ENCODE measurements around the gene APMAP. TPM values are rescaled to one million over a fixed set of nuclear protein-coding genes. Genes with fewer than 3 reads are reported as not detected.

APMAP gene
- total and polyA plus RNA-seq, 2 experiments from 2014 or later, result 50.4 to 90.2 TPM

- Histone ChIP-seq H3K27me3 (no peaks in the 10 kb centered on the region), H3K4me3 (no peak overlapping the region), H3K9me3 (ENCODE audit: low read depth) (no peaks in the 10 kb centered on the region), H3K36me3 (no peaks in the 10 kb centered on the region), H3K4me1 (ENCODE audit: low read depth) (no peaks in the 10 kb centered on the region), H3K27ac (no peak overlapping the region)
- no peak for DNase-seq (ENCODE audit: low read depth in 1 of 2, low spot score in 1 of 2)
- no peak for TF ChIP-seq CTCF (IDR thresholded peaks at IDR 0.05; ENCODE audit: low read depth, low read length)
Measured at GRCh38 chr20:24943731-24944130, 48.8 kb downstream of the APMAP start.

- no peaks in the 10 kb centered on the region for H3K27me3 ChIP-seq
- no peak overlapping the region for H3K4me3 ChIP-seq
- H3K27ac ChIP-seq, result no peak overlapping the region
- TF ChIP-seq CTCF (IDR thresholded peaks at IDR 0.05; ENCODE audit: low read depth, low read length), result no peak
- H3K9me3 ChIP-seq (ENCODE audit: low read depth), result no peaks in the 10 kb centered on the region
- H3K4me1 ChIP-seq (ENCODE audit: low read depth), result no peaks in the 10 kb centered on the region
- no peak for DNase-seq (ENCODE audit: low read depth in 1 of 2, low spot score in 1 of 2)
- H3K36me3 ChIP-seq, result no peaks in the 10 kb centered on the region
Measured at GRCh38 chr20:24943196-24943595, 49.4 kb downstream of the APMAP start.

- no peaks in the 10 kb centered on the region for H3K9me3 ChIP-seq (ENCODE audit: low read depth)
- H3K27me3 ChIP-seq, result no peaks in the 10 kb centered on the region
- H3K27ac ChIP-seq, result no peak overlapping the region
- H3K4me3 ChIP-seq, result no peak overlapping the region
- H3K4me1 ChIP-seq (ENCODE audit: low read depth), result no peaks in the 10 kb centered on the region
- TF ChIP-seq CTCF (IDR thresholded peaks at IDR 0.05; ENCODE audit: low read depth, low read length), result no peak
- no peak for DNase-seq (ENCODE audit: low read depth in 1 of 2, low spot score in 1 of 2)
- H3K36me3 ChIP-seq, result no peaks in the 10 kb centered on the region
Measured at GRCh38 chr20:24942679-24943078, 49.9 kb downstream of the APMAP start.

DNA sequence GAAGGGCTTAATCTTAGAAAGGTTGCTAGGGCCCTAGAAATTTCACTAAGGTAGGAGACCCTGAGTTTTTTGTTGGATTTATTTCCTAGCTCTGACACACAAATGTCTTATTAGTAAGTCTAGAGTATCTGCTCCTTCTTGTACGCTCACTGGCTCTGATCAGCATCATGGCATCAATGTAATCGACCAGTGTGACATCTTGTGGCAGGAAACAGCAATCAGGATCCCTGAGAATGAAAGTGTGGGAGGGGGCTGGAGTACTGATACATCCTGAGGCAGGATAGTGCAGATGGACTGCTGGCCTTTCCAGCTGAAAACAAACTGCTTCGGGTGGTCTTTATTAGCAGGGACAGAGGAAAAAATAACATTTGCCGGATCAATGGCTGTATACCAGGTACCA, 53.5 kb downstream of the APMAP start:
- H3K27ac ChIP-seq, result no peak overlapping the region
- H3K36me3 ChIP-seq, result no peaks in the 10 kb centered on the region
- TF ChIP-seq CTCF (IDR thresholded peaks at IDR 0.05; ENCODE audit: low read depth, low read length), result no peak
- H3K4me3 ChIP-seq, result no peak overlapping the region
- no peaks in the 10 kb centered on the region for H3K27me3 ChIP-seq
- no peak for DNase-seq (ENCODE audit: low read depth in 1 of 2, low spot score in 1 of 2)
- no peaks in the 10 kb centered on the region for H3K9me3 ChIP-seq (ENCODE audit: low read depth)
- no peaks in the 10 kb centered on the region for H3K4me1 ChIP-seq (ENCODE audit: low read depth)

DNA sequence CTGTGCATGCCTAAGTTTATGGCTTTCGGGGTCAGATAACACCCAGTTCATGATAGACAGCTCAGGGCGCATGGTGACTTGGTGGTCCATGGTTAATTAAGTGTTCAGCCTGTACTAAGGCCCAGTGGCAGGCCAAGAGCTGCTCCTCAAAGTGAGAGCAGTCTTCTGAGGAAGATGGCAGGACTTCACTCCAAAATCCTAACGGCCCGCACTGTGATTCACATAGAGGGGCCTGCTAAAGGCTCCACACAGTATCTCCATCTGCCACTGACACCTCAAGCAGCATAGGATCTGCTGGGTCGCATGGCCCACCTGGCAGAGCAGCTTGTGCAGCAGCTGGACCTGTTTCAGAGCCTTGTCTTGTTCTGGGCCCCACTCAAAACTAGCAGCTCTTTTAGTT, 54.1 kb downstream of the APMAP start:
- H3K9me3 ChIP-seq (ENCODE audit: low read depth), result no peaks in the 10 kb centered on the region
- TF ChIP-seq CTCF (IDR thresholded peaks at IDR 0.05; ENCODE audit: low read depth, low read length), result no peak
- H3K4me3 ChIP-seq, result no peak overlapping the region
- no peaks in the 10 kb centered on the region for H3K4me1 ChIP-seq (ENCODE audit: low read depth)
- DNase-seq (ENCODE audit: low read depth in 1 of 2, low spot score in 1 of 2), result no peak
- no peaks in the 10 kb centered on the region for H3K36me3 ChIP-seq
- no peaks in the 10 kb centered on the region for H3K27me3 ChIP-seq
- H3K27ac ChIP-seq, result no peak overlapping the region

GRCh38 chr20:24937579-24937978, 55.0 kb downstream of the APMAP start:
- no peak overlapping the region for H3K27ac ChIP-seq
- H3K36me3 ChIP-seq, result no peaks in the 10 kb centered on the region
- no peaks in the 10 kb centered on the region for H3K4me1 ChIP-seq (ENCODE audit: low read depth)
- no peak for DNase-seq (ENCODE audit: low read depth in 1 of 2, low spot score in 1 of 2)
- no peak overlapping the region for H3K4me3 ChIP-seq
- no peaks in the 10 kb centered on the region for H3K27me3 ChIP-seq
- H3K9me3 ChIP-seq (ENCODE audit: low read depth), result no peaks in the 10 kb centered on the region
- no peak for TF ChIP-seq CTCF (IDR thresholded peaks at IDR 0.05; ENCODE audit: low read depth, low read length)
